Inferior parietal cortex (tissue), 1 donor: ENCODE data around the gene ERC2.

Source experiments
- DNase-seq: peaks from one replicate; pipeline ENCODE4 v3.0.0-alpha.2; 2016; ENCODE audit errors: extremely low spot score

The ERC2 gene

GRCh38 chr3:55929154-55929869 is 539.0 kb downstream of the ERC2 start:
- DNase-seq: no peak

GRCh38 chr3:55923626-55924025 is 544.6 kb downstream of the ERC2 start:
- DNase-seq: no peak

- DNase-seq: no peak
Observed at GRCh38 chr3:55923207-55923606, 545.1 kb downstream of the ERC2 start.

- DNase-seq: no peak
Observed at GRCh38 chr3:55912880-55913279, 555.4 kb downstream of the ERC2 start.

- no peak for DNase-seq
Observed at GRCh38 chr3:55911266-55911665, 557.0 kb downstream of the ERC2 start.

- no peak for DNase-seq
Observed at GRCh38 chr3:55910543-55910942, 557.7 kb downstream of the ERC2 start.

- no peak for DNase-seq
Observed at GRCh38 chr3:55909373-55909772, 558.9 kb downstream of the ERC2 start.

DNA sequence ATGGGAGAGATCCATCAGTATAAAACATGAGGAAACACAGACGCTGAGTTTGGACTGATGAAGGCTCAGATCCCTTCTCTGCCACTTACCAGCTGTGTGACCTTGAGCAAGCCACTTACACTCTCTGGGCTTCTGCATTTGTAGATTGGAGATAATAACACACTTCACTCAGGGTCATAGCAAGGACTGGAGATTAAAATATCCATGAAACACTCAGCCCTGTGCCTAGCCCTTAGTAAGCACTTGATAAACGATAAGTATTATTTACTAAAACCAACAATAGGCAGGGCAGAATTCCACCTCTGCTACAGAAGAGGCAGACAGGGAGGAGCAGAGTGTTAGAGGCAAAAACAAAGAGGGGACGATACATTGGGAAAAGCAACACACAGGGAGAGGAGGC is 560.7 kb downstream of the ERC2 start:
- no peak for DNase-seq

- DNase-seq: no peak
Observed at GRCh38 chr3:55906896-55907295, 561.4 kb downstream of the ERC2 start.

DNA sequence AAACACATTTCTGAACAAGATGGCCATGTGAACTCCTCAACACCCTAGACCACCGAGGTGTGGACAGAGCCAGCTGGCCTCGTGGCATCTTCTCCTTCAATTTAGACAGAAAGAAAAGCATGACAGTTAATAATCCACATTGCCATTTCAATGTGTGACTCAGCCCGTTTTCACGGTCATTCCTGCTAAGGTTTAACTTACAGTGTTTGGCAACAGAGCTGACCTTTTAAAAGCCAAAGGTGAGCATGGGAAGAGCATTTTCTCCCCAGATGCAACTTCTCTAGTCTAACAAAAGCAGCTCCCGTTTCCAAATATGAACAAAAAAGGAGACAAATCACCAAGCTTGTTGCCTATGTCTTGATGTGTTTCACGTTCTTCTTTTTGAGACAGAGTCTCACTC is 563.6 kb downstream of the ERC2 start:
- DNase-seq: no peak

DNA sequence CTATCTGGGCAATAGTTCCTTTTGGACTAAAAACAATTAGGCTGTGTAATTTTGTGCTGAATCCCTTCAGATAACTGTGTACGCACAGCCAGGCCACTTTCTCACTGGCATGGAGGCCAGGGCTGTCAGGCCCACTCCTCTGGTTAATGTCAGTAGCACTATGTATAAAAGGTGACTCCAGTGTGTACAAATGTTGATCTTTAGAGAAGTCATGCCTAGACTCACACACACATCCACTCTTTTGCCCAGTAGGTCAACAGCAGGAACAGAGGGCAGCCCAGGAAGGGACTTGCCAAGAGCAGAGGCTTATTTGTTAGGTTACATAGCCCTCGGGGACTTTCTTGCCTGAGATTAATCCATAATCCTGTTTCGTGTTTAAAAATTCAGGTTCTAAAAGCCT is 564.6 kb downstream of the ERC2 start:
- DNase-seq: no peak

DNA sequence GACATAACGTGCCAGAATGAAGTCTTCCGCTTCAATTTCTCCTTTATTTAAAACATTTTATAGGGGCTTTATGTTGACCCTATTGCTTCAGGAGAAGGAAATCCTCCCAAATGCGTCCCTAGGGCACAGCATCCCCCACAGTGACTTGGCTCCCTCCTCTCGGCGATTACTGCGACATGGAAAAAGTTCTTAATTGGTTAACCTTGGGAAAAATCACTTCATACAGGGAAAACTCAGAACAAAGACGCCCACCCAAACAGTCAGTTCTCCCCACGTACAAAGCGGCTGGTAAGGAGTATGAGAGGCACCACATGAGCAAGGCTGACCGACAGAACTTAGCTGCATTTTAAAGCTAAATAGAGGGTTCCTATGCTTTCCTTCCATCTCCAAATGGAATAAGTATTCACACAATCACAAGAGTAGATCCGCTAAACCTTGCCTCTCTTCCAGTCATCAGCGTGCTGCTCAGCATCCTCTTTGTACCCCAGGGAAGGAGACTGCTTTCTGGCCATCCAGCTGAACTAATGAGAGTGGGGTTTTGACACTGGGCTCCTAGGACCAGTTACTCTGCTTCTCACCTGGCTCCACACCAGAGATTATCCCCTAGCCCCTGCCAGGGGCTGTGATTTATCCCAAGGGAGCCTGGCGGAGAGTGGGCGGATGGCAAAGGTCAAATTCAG is 565.9 kb downstream of the ERC2 start:
- DNase-seq: no peak

DNA sequence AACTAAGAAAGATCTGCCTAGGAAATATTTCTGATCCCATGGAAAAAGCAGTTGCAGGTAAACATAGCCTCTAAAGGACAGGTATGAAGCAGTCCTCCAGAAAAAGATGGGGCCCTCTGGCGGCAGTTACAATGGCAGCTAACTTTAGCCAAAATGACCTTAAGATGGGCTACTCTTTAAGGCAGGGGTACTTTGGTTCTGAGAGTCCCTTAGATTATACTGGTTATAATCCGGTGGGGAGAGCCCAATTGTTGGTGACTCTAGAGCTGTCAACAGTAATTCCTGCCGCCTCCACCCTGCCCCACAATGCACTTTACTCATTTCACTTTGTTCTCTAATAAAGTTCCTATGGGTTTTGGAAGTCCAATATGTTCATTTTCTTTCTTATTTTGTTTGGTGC is 568.4 kb downstream of the ERC2 start:
- DNase-seq: no peak

DNA sequence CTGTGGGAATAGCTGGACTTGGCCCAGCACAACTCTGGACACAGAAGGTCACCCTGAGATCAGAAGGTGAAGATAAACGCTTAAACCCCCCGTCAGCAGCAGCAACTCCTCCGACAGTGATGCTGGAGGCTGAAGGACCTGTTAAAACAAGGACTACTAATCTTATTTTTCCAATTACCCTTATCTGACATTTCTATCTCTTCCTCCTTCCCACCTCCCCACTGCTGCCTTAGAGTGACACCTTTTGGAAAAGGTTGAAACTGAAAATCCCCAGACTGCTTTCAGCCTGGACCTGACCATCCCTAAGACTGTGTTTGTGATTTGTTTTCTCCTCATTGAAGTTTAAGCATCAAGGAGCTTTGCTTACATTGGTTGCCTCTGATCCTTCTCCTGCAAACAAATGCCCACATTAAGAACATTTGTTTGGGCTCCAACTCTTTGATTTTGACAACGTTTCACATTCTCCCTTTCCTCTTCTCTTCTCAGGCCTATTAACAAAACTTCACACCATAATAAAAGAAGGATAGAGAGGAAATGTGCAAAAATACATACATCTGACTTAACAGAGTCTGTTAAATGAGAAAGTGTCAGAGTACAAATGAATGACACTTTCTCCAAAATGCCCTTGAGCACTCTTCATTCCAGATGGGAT is 570.6 kb downstream of the ERC2 start:
- DNase-seq: no peak

- no peak for DNase-seq
Observed at GRCh38 chr3:55895897-55896566, 572.2 kb downstream of the ERC2 start.

DNA sequence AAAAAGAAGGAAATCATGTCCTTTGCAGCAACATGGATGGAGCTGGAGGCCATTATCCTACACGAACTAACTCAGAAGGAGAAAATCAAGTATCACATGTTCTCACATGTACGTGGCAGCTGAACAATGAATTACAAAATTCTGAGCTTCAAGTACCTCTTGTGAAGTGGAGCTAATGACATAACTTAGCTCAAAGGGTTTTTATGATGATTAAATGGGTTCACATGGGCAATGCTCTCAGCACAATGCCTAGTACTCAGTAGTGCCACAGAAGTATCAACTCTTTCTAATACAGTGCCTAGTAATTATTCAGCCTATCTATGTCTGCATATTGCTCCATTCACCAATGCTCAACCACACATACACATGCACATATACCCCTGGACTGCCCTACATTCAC is 573.7 kb downstream of the ERC2 start:
- DNase-seq: no peak

DNA sequence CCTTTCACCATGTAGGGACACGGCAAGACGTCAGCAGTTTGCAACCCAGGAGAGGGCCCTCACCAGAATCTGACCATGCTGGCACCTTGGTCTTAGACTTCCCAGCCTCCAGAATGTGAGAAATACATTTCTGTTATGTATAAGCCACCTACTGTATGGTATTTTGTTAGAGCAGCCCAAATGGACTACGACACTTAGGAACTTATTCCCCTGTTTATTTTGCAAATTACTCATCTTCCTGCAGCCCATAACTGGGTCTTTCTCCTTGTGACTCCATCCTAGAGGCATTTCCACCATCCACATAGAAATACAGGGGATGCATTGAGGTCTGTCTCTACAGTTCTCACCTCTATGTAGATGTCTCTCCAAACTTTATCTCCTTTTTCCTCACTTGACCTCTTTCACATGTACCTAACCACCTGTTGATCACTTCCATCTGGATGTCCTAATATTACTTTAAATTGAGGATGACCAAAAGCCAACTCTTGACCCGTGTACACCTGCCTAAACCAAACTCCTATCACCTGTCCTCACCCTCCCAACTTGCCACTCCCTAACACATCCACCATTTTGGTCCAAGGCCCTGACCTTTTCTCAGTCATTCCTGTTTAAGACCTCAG is 575.1 kb downstream of the ERC2 start:
- no peak for DNase-seq

DNA sequence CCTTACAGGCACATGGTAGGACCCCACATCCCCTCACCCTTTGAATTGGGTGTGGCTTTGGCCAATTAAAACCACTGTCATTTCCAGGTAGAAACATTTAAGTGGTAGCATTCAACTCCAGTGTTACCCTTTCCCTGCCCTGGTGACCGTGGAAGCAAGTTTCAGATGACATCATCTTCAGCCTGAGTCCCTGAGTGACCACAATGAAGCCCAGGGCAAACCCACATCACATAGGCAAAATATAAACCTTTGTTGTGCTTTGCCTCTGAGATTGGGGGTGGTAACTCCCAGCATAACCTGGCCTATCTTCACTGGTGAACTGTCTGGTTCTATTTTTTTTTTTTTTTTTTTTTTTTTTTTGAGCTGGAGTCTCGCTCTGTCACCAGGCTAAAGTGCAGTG is 577.2 kb downstream of the ERC2 start:
- DNase-seq: no peak

DNA sequence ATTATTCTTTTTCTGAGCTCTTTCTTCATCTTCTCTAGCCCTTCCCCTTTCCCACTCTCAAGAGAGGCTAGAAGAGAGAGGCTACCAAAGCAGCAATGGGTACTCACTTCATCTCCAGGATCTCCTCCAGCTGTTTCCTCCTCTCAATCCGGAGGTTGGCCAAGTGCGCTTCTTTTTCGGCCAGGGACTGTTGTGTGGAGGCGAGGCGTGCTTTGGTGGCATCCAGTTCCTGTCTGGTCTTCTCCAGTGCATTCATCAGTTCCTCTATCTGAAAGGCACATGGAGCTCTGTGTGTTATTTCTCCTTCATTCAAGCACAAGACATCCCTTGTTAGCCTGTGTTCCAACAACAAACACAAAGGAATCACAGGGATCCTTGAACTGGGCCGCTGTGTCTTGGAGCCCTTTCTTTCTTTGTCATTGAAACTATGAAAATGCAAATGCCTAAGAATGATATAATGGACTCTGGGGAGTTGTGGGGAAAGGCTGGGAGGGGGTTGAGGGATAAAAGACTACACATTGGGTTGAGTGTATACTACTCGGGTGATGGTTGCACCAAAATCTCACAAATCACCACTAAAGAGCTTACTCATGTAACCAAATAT is 579.9 kb downstream of the ERC2 start:
- DNase-seq: no peak

DNA sequence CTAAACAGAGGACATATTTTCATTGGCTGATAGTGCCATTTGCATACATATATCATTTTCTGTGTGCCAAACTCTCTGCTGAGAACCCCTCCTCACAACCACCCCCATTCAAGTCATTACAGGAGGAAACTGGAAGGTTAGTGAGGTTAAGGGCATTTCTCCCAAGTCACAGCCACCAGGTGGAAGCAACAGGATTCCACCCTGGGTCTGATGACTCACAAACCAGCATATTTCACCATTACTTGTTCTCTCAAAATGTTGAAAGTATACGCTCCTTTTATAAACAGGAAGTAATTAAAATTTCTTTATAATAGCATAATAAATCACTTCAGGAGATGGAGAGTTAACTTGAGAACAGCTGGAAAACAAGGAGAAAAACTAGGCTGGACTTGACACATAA is 582.5 kb downstream of the ERC2 start:
- DNase-seq: no peak

GRCh38 chr3:55884491-55885285 is 583.6 kb downstream of the ERC2 start:
- no peak for DNase-seq
